Skin of body (tissue), 2 donors: ENCODE data around the gene CASZ1. TPM values are rescaled to one million over a fixed set of nuclear protein-coding genes. Genes with fewer than 3 reads are reported as not detected.

Experiments
- DNase-seq: peaks from one replicate; lab custom pipeline; 2025; lab: John Stamatoyannopoulos, UW
- total RNA-seq: library from RNA; depleted of rRNA; stranded (reverse); fragments of >200 nt; gene quantifications from one replicate; pipeline ENCODE4 v1.2.3, GENCODE V29; 2014

Gene CASZ1
- total RNA-seq, 1 donor from 2014 or later, result 34.0 TPM

GRCh38 chr1:10709165-10709564 is 87.3 kb downstream of the CASZ1 start:
- no peak for DNase-seq

GRCh38 chr1:10708757-10709156 is 87.7 kb downstream of the CASZ1 start:
- no peak for DNase-seq

GRCh38 chr1:10707208-10707607 is 89.2 kb downstream of the CASZ1 start:
- no peak for DNase-seq

- DNase-seq, result no peak
Measured at GRCh38 chr1:10706376-10706913, 90.0 kb downstream of the CASZ1 start.

- DNase-seq, result no peak
Measured at GRCh38 chr1:10705953-10706352, 90.5 kb downstream of the CASZ1 start.

GRCh38 chr1:10704368-10704882 is 92.0 kb downstream of the CASZ1 start:
- DNase-seq, result no peak

- DNase-seq, result no peak
Measured at GRCh38 chr1:10703702-10704101, 92.7 kb downstream of the CASZ1 start.

- DNase-seq, result no peak
Measured at GRCh38 chr1:10701145-10701544, 95.3 kb downstream of the CASZ1 start.

GRCh38 chr1:10699470-10699835 is 97.0 kb downstream of the CASZ1 start:
- no peak for DNase-seq

- DNase-seq, result no peak
Measured at GRCh38 chr1:10698726-10699469, 97.5 kb downstream of the CASZ1 start.

GRCh38 chr1:10697621-10698160 is 98.8 kb downstream of the CASZ1 start:
- no peak for DNase-seq

- no peak for DNase-seq
Measured at GRCh38 chr1:10696977-10697376, 99.5 kb downstream of the CASZ1 start.

GRCh38 chr1:10694633-10695627 is 101.5 kb downstream of the CASZ1 start:
- peak; percentile 62 for DNase-seq

- no peak for DNase-seq
Measured at GRCh38 chr1:10694274-10694632, 102.2 kb downstream of the CASZ1 start.

GRCh38 chr1:10693497-10694273 is 102.8 kb downstream of the CASZ1 start:
- DNase-seq, result no peak

GRCh38 chr1:10693152-10693496 is 103.3 kb downstream of the CASZ1 start:
- DNase-seq, result no peak

GRCh38 chr1:10692401-10693021 is 103.9 kb downstream of the CASZ1 start:
- DNase-seq, result no peak

- no peak for DNase-seq
Measured at GRCh38 chr1:10691740-10692125, 104.7 kb downstream of the CASZ1 start.

- DNase-seq, result no peak
Measured at GRCh38 chr1:10691075-10691739, 105.2 kb downstream of the CASZ1 start.

GRCh38 chr1:10690484-10690883 is 106.0 kb downstream of the CASZ1 start:
- no peak for DNase-seq
